Tibial nerve (tissue), 3 donors: Measurements from ENCODE around the gene CHCHD1.

Experiments used
- POLR2A ChIP-seq, 2 donors: fragments of 450-650 bp; IDR thresholded peaks; one replicate each; pipeline ENCODE4 v1.6.1; 2017; ENCODE audit warnings: antibody characterized with exemption in 2 of 2, mild to moderate bottlenecking in 2 of 2, moderate library complexity in 2 of 2
- TF ChIP-seq, protein P1 (sequence below), 5 experiments: fragments of 200-600 bp in 3 of 5; fragments of 450-650 bp in 2 of 5; sonication (generic) in 3 of 5; IDR thresholded peaks; one replicate each; pipeline ENCODE4 v1.5.1; 2016 to 2019; ENCODE audit warnings: antibody characterized with exemption in 5 of 5, mild to moderate bottlenecking in 3 of 5, moderate library complexity in 2 of 5

GRCh38 chr10:73756183-73756582 lies 25.7 kb upstream of the CHCHD1 start:
- TF ChIP-seq, protein P1, sequence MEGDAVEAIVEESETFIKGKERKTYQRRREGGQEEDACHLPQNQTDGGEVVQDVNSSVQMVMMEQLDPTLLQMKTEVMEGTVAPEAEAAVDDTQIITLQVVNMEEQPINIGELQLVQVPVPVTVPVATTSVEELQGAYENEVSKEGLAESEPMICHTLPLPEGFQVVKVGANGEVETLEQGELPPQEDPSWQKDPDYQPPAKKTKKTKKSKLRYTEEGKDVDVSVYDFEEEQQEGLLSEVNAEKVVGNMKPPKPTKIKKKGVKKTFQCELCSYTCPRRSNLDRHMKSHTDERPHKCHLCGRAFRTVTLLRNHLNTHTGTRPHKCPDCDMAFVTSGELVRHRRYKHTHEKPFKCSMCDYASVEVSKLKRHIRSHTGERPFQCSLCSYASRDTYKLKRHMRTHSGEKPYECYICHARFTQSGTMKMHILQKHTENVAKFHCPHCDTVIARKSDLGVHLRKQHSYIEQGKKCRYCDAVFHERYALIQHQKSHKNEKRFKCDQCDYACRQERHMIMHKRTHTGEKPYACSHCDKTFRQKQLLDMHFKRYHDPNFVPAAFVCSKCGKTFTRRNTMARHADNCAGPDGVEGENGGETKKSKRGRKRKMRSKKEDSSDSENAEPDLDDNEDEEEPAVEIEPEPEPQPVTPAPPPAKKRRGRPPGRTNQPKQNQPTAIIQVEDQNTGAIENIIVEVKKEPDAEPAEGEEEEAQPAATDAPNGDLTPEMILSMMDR (IDR thresholded peaks at IDR 0.05), result no peak
- no peak for TF ChIP-seq POLR2A (IDR thresholded peaks at IDR 0.05)
